Measurements from ENCODE around the gene BNC2. TPM values are rescaled to one million over a fixed set of nuclear protein-coding genes. Genes with fewer than 3 reads are reported as not detected.

The BNC2 gene
- total and polyA plus RNA-seq, 2 of the 13 experiments (the other 11 are each of a cell fraction or from before 2014, with no cell fraction given) = not detected

GRCh38 chr9:16817514-16817913, 53.0 kb downstream of the BNC2 start:
- WGBS (ENCODE audit: low lambda C conversion rate) = 2% methylated on average over 2 of the region's 2 CpGs
- in situ Hi-C loops (cut with HindIII; ENCODE audit: extremely low pct_ligation_motif_present, low pct_unique_long_range_greater_than_20kb) = no loop called here

More at GRCh38 chr9:16817514-16817913, 53.0 kb downstream of the BNC2 start:
- Histone ChIP-seq H3K9me3 (ENCODE audit: low read length) (no peaks in the 10 kb centered on the region), H3K9ac (ENCODE audit: insufficient read depth, low read depth, low read length) (no peak overlapping the region), H2AFZ (ENCODE audit: low read length) (no peak overlapping the region), H4K20me1 (ENCODE audit: insufficient read depth, low read length) (no peaks in the 10 kb centered on the region), H3K4me3 (replicated peaks in 1 of 3; ENCODE audit: insufficient read depth in 1 of 3, low read depth in 2 of 3, low read length in 3 of 3) (no peak overlapping the region), H3K36me3 (replicated peaks in 1 of 2; ENCODE audit: control insufficient read depth in 1 of 2, insufficient read depth in 2 of 2, low read length in 2 of 2) (no peaks in the 10 kb centered on the region), H3K4me1 (ENCODE audit: insufficient read depth, low read length) (no peaks in the 10 kb centered on the region), H3K79me2 (ENCODE audit: insufficient read depth, low read length) (no peaks in the 10 kb centered on the region), H3K27ac (ENCODE audit: extremely low read length, insufficient read depth, low read length) (no peak overlapping the region), H3K4me2 (ENCODE audit: low read depth, low read length) (no peak overlapping the region), H3K27me3 (ENCODE audit: control insufficient read depth in 1 of 2, insufficient read depth in 2 of 2, low read length in 2 of 2) (no peaks in the 10 kb centered on the region)
- ChIA-PET POLR2A (no interaction called here), CTCF (ENCODE audit: low intra/inter-chr PET ratio, low total read pairs) (no interaction called here)
- intact Hi-C loops (cut with micrococcal nuclease; ENCODE audit: unreplicated experiment) = no loop called here
- BruUV-seq (replicated peaks) = no TSS peak
- no peak for FAIRE-seq
- no peak for ATAC-seq
- TF ChIP-seq RXRB (CRISPR knock-in tag; IDR thresholded peaks at IDR 0.05; ENCODE audit: borderline replicate concordance) (no peak), ZNF660 (CRISPR knock-in tag; IDR thresholded peaks at IDR 0.05; ENCODE audit: borderline replicate concordance, low read depth) (no peak), SALL1 (CRISPR knock-in tag; IDR thresholded peaks at IDR 0.05) (no peak), ZFY (CRISPR knock-in tag; IDR thresholded peaks at IDR 0.05) (no peak), ZSCAN12 (CRISPR knock-in tag; IDR thresholded peaks at IDR 0.05) (no peak), ZNF572 (CRISPR knock-in tag; IDR thresholded peaks at IDR 0.05) (no peak), ZFP91 (CRISPR knock-in tag; IDR thresholded peaks at IDR 0.05; ENCODE audit: borderline replicate concordance) (no peak), SOX13 (IDR thresholded peaks at IDR 0.05) (no peak), SOX13 (CRISPR knock-in tag; conservative IDR thresholded peaks at IDR 0.05 in 1 of 2, IDR thresholded peaks at IDR 0.05 in 1 of 2) (no peak), USF2 (IDR thresholded peaks at IDR 0.05; ENCODE audit: low read depth, low read length) (no peak), USF2 (CRISPR knock-in tag; IDR thresholded peaks at IDR 0.05; ENCODE audit: borderline replicate concordance) (no peak), KMT2A (CRISPR knock-in tag; IDR thresholded peaks at IDR 0.05) (no peak), HNF1A (IDR thresholded peaks at IDR 0.05; ENCODE audit: low read depth) (no peak), HNF1A (CRISPR knock-in tag; IDR thresholded peaks at IDR 0.05; ENCODE audit: borderline replicate concordance) (no peak), ZBTB7B (CRISPR knock-in tag; IDR thresholded peaks at IDR 0.05) (no peak), CC2D1A (CRISPR knock-in tag; IDR thresholded peaks at IDR 0.05) (no peak), ATF5 (CRISPR knock-in tag; IDR thresholded peaks at IDR 0.05; ENCODE audit: low read depth) (no peak)
- DNase-seq (ENCODE audit: low spot score) = no peak
